Measurements from ENCODE around the gene NTRK1.
"Not testable (repeated sequence)": the region's sequence is repeated elsewhere in the genome, so short reads cannot be mapped to it uniquely, and the experiment has no call there.

NTRK1 gene

GRCh38 chr1:156924478-156925153 lies 64.0 kb downstream of the NTRK1 start:
- Histone ChIP-seq H3K9ac (ENCODE audit: low read depth, low read length) (peak overlapping the region; percentile 55; the same call in 1 of the 2 replicates), H3K36me3 (ENCODE audit: insufficient read depth, low read length) (no peaks in the 10 kb centered on the region), H3K9me3 (ENCODE audit: control insufficient read depth, insufficient read depth, low read length) (no peaks in the 10 kb centered on the region), H3K4me1 (ENCODE audit: insufficient read depth, low read length) (peaks cover 5% of the 10 kb centered on the region)

- Histone ChIP-seq H3K36me3 (ENCODE audit: insufficient read depth, low read length) (no peaks in the 10 kb centered on the region), H3K9me3 (ENCODE audit: control insufficient read depth, insufficient read depth, low read length) (no peaks in the 10 kb centered on the region), H3K9ac (ENCODE audit: low read depth, low read length) (no peak overlapping the region), H3K4me1 (ENCODE audit: insufficient read depth, low read length) (peaks cover 5% of the 10 kb centered on the region)
Measured at GRCh38 chr1:156925154-156926010, 64.7 kb downstream of the NTRK1 start.

DNA sequence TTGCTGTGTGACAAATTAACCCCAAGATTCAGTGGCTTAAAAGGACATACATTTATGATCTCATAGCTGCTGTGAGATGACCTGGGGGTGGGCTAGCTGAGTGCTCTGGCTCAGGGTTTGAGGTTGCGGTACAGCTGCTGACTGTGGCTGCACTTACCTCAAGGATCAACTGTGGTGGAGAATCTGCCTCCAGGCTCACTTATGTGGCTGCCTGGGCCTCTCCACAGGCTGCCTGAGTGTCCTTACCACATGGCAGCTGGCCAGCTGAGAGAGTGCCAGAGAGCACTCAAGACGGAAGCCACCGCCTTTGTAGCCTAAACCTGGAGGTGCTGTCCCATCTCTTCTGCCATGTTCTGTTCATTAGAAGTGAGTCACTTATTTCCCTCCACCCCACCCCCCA lies 65.5 kb downstream of the NTRK1 start:
- Histone ChIP-seq H3K9me3 (ENCODE audit: control insufficient read depth, insufficient read depth, low read length) (no peaks in the 10 kb centered on the region), H3K4me1 (ENCODE audit: insufficient read depth, low read length) (peaks cover 5% of the 10 kb centered on the region), H3K36me3 (ENCODE audit: insufficient read depth, low read length) (no peaks in the 10 kb centered on the region), H3K9ac (ENCODE audit: low read depth, low read length) (no peak overlapping the region)

GRCh38 chr1:156926695-156927094 lies 66.0 kb downstream of the NTRK1 start:
- H3K36me3 ChIP-seq (ENCODE audit: insufficient read depth, low read length); H3K4me1 ChIP-seq (ENCODE audit: insufficient read depth, low read length); H3K9me3 ChIP-seq (ENCODE audit: control insufficient read depth, insufficient read depth, low read length); H3K9ac ChIP-seq (ENCODE audit: low read depth, low read length): not testable (repeated sequence)

DNA sequence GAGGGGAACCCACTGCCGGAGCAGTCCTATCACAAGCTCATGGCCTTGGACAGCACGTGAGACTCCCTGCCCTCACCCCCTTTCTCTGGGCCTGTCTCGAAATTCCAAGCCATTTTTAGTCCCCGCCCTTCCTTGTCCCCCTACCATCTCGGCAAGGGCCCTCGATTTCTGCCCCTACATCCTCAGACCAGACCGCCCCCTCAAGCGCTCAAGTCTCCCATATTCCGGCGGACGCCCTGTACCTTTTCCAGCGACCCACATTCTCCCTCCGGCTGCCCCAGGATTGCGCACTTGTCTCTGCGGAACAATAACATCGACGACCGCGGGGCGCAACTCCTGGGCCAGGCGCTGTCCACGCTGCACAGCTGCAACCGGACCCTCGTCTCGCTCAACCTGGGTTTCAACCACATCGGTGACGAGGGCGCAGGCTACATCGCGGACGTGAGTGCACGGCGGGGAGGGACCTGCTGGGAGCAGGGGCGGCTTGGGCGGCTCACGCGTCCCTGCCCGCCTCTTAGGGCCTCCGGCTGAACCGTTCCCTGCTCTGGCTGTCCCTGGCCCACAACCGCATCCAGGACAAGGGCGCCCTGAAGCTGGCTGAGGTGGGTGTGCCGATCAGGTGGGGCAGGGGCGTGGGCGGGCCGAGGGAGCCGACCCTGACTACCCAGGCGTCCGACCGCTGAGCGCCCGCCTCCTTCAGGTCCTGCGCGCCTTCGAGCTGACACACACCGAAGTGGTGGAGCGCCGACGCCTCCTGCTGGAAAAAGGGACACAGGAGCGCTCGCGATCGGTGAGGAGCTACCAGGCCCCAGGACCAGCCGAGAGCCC lies 66.8 kb downstream of the NTRK1 start:
- Histone ChIP-seq H3K36me3 (ENCODE audit: insufficient read depth, low read length) (no peaks in the 10 kb centered on the region; the same call in 1 of the 2 replicates), H3K9ac (ENCODE audit: low read depth, low read length) (peak overlapping the region; percentile 59; the same call in 1 of the 2 replicates), H3K9me3 (ENCODE audit: control insufficient read depth, insufficient read depth, low read length) (no peaks in the 10 kb centered on the region), H3K4me1 (ENCODE audit: insufficient read depth, low read length) (peaks cover 5% of the 10 kb centered on the region)

DNA sequence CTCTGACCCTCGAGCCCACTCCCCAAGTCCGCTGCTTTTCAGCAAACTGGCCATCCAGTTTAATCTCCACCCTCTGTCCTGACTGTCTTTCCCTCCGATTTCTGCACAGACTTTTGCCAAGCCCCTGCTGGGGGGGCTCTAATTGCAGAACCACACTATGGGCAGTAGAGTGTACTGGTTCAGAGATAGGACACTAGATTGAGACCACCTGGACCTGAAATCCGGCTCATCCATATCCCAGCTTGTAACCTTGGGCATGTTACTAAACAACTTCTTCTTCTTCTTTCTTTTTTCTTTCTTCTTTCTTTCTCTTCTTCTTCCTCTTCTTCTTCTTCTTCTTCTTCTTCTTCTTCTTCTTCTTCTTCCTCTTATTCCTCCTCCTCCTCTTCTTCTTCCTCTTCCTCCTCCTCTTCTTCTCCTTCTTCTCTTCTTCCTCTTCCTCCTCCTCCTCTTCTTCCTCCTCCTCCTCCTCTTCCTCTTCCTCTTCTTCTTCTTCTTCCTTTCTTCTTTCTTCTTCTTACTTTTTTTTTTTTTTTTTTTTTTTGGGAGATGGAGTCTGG lies 67.5 kb downstream of the NTRK1 start:
- peaks cover 7% of the 10 kb centered on the region for H3K4me1 ChIP-seq (ENCODE audit: insufficient read depth, low read length)
- no peak overlapping the region for H3K9ac ChIP-seq (ENCODE audit: low read depth, low read length)
- H3K36me3 ChIP-seq (ENCODE audit: insufficient read depth, low read length) = no peaks in the 10 kb centered on the region; the same call in 1 of the 2 replicates

GRCh38 chr1:156929596-156930238 lies 69.1 kb downstream of the NTRK1 start:
- Histone ChIP-seq H3K4me1 (ENCODE audit: insufficient read depth, low read length) (peaks cover 7% of the 10 kb centered on the region), H3K36me3 (ENCODE audit: insufficient read depth, low read length) (no peaks in the 10 kb centered on the region; the same call in 1 of the 2 replicates), H3K9ac (ENCODE audit: low read depth, low read length) (no peak overlapping the region), H3K9me3 (ENCODE audit: control insufficient read depth, insufficient read depth, low read length) (no peaks in the 10 kb centered on the region)

More for the DNA sequence above, 67.5 kb downstream of the NTRK1 start:
- H3K9me3 ChIP-seq (ENCODE audit: control insufficient read depth, insufficient read depth, low read length) = no peaks in the 10 kb centered on the region

DNA sequence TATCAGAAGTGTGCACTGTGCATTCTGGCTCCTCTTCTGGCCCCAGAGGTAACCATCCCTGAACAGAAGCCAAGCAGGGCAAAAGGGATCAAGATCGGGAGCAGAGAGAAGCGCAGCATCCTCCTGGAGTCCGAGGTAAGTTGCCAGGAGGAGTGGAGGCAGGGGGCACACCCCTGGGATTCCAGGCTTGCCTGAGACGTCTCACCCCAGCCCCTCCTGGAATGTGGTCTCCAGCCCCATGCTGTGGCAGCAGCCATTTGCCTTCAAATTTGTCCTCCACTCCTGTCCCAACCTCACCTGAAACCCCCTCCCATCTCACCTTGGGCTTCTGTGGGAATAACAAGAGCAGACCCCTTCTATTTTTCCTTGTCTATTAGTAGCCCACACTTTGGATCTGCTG lies 69.8 kb downstream of the NTRK1 start:
- Histone ChIP-seq H3K4me1 (ENCODE audit: insufficient read depth, low read length) (peaks cover 3% of the 10 kb centered on the region; the same call in 1 of the 2 replicates), H3K9me3 (ENCODE audit: control insufficient read depth, insufficient read depth, low read length) (no peaks in the 10 kb centered on the region), H3K36me3 (ENCODE audit: insufficient read depth, low read length) (peaks cover 2% of the 10 kb centered on the region; the same call in 1 of the 2 replicates), H3K9ac (ENCODE audit: low read depth, low read length) (no peak overlapping the region)
